Stimulated activated CD4-positive, alpha-beta T cell treated with anti-CD3 and anti-CD28 coated beads, Interleukin-15, amount 100 ng/mL, for 48 hours (primary cell): ENCODE results near the gene DHRS7C.

ENCODE experiments used
- DNase-seq, 2 donors: peaks; one replicate each; pipeline ENCODE4 v3.0.0-alpha.2; 2020; ENCODE audit warnings: low read depth in 2 of 2

The DHRS7C gene

GRCh38 chr17:9790889-9791876 lies at the start of gene DHRS7C:
Gene DHRS7C, minus strand, starts transcription at chr17:9791592. Its CDS starts 308 bp downstream, at chr17:9791284.
- no peak for DNase-seq

DNA sequence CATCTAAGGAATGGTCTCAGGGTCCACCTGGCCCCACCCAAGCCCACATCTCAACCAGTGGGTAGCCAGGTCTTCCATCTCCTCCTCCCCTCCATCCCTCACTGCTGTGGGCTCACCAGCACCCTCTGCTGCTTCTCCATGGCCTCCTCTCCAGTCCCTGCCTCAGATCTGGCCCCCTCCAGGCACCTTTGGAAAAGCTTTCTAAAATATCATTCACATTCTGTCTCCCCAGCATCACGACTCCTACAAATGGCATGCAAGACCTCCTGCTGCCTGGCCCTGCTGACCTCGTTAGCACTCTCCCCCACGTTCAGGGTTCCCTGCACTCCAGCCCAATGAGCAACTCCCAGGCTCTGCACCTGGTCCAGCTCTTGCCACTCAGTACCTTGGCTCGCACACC lies 48.0 kb upstream of the DHRS7C start:
- DNase-seq, result no peak

GRCh38 chr17:9837551-9838471 lies 46.4 kb upstream of the DHRS7C start:
- DNase-seq, result no peak

DNA sequence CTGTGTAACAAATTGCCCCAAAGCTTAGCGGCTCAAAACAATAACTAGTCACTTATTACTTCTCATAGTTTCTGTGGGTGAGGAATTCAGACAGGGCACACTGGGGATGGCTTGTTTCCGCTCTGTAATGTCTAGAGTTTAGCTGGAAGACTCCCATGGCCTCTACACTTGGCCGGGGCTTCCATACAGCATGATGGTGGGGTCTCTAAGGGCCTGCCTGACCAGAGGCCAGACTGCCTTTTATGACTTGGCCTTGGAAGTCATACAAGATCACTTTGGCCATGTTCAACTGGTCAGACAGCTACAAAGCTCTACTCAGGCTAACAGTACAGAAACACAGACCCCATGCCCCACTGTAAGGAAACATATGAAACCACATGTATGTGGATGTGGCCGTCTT lies 42.5 kb upstream of the DHRS7C start:
- no peak for DNase-seq

DNA sequence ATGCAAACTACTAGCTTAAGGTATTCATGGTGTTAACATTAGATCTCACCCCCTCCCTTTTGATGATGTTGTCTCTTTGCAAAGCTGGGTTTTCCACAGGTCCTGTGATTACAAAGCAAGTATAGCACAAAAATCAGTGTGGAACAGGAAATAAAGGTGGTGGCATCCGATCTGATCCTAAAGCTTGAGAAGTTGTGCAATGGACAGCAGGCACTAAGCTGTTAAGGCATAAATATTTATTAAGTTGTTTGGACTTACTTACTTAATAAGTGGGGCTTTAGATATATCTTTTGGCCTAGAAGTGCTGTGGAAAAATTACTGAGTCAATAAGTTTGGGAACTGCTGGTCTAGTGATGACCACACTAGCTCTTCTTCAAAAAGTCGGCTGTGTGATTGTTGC lies 39.3 kb upstream of the DHRS7C start:
- no peak for DNase-seq

GRCh38 chr17:9829343-9829742 lies 38.0 kb upstream of the DHRS7C start:
- DNase-seq, result no peak

- DNase-seq, result no peak
Measured at GRCh38 chr17:9828296-9829295, 37.2 kb upstream of the DHRS7C start.

- no peak for DNase-seq
Measured at GRCh38 chr17:9825641-9826150, 34.3 kb upstream of the DHRS7C start, which contains the start of gene GLP2R. Gene GLP2R, plus strand, starts transcription at chr17:9825924. Its CDS starts 140 bp downstream, at chr17:9826064.

DNA sequence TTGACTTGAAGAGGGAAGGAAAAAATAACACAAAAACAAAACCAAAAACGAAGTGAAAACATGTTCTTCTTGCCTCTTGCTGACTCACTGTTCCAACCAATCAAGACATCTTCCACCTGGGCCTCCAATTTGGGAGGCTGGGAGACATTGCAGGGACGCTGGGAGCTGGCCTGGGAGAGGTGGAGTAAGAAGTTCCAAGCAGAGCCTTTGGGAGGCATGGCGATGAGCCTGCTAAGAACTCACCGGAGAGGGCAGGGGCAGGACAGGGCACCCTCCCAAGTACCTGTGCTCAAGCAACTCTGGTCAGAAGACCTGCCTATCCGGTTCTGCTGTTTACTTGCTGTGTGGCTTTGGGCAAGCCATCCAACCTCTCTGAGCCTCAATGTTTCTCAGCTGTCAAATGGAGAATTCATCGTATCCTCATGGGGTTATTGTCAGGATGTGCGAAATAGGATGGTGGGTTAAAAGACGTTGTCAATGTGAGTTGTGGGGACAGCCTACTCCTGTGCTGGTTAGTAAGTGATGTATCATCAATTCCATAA lies 33.5 kb upstream of the DHRS7C start:
- DNase-seq, result no peak

- no peak for DNase-seq
Measured at GRCh38 chr17:9824094-9824493, 32.7 kb upstream of the DHRS7C start.

GRCh38 chr17:9821921-9822320 lies 30.5 kb upstream of the DHRS7C start, which contains the start of gene GSG1L2:
Gene GSG1L2, minus strand, starts transcription at chr17:9822079. Its CDS starts 8 bp downstream, at chr17:9822071.
- DNase-seq, result no peak

DNA sequence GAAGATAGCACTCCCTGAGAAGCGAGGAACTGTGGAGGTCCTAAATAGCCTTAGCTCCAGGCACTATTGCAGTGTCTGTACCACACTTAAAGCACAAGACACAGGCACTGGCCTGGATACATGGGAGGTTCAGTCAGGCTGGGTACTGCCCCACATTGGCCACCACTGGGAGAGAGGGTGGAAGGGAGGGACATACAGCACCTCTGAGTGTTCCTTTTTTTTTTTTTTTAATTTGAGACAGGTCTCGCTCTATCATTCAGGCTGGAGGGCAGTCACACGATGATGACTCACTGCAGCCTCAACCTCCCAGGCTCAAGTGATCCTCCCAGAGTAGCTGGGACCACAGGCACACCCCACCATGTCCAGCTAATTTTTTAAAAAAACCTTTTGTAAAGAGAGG lies 29.1 kb upstream of the DHRS7C start:
- DNase-seq, result no peak

GRCh38 chr17:9818760-9819159 lies 27.4 kb upstream of the DHRS7C start:
- no peak for DNase-seq

DNA sequence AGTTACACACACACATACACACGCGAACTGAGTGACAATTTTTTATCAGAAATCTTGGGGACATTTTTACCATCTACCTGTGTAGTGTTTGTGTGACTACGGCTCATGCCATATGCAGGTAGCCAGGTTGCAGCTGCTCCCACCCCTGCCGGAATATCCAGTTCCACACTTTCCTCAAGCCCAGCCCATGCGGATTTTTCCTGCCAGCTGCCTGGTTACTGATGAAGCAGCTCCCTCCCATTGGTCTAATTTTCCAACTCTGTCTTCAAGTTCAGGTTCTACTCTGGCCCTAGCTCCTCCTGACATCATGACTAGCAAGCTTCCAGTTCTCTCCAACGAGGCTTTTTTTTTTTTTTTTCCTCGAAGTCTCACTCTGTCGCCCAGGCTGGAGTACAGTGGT lies 25.7 kb upstream of the DHRS7C start:
- no peak for DNase-seq

GRCh38 chr17:9816472-9816871 lies 25.1 kb upstream of the DHRS7C start:
- no peak for DNase-seq

GRCh38 chr17:9814337-9814945 lies 23.0 kb upstream of the DHRS7C start:
- no peak for DNase-seq

- DNase-seq, result no peak
Measured at GRCh38 chr17:9813166-9813565, 21.8 kb upstream of the DHRS7C start.

DNA sequence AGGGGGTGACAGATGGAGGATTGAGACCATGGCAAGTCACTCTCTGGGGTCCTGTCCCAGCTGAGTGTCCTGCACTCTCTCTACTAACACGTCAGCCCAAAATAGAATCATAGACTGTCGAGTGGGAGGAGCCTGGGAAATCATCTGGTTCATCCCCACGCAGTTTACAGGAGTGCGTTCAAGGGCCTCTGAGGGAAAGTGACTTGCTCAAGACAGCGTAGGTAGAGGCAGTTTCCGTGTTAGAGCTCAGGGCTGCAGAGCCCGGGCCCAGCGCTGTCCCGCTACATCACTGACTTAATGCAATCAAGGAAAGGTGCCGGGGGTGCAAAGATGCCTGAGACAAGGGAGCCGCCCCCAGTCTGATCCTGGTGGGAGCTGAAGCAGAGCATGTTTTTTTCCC lies 20.1 kb upstream of the DHRS7C start:
- no peak for DNase-seq

GRCh38 chr17:9811086-9811485 lies 19.7 kb upstream of the DHRS7C start:
- no peak for DNase-seq
